ENCODE measurements around the gene MCTP1. TPM values are rescaled to one million over a fixed set of nuclear protein-coding genes. Genes with fewer than 3 reads are reported as not detected.

Gene MCTP1
- total RNA-seq, 1 experiment from 2014 or later, result 25.8 TPM

- ChIA-PET CTCF (no interaction called here), POLR2A (ENCODE audit: low non-redundant PET) (no interaction called here)
- intact Hi-C loops (cut with micrococcal nuclease; ENCODE audit: unreplicated experiment), result no loop called here
Observed at GRCh38 chr5:95251185-95251584, 33.7 kb downstream of the MCTP1 start.

GRCh38 chr5:95244479-95244878, 40.4 kb downstream of the MCTP1 start:
- no peak for DNase-seq (ENCODE audit: low spot score)
- Histone ChIP-seq H3K36me3 (ENCODE audit: insufficient read depth, low read length, poor library complexity, severe bottlenecking) (no peaks in the 10 kb centered on the region), H3K27me3 (replicated peaks; ENCODE audit: insufficient read depth, low read depth, low read length, poor library complexity) (peaks cover 6% of the 10 kb centered on the region), H3K4me1 (ENCODE audit: insufficient read depth, low read length, poor library complexity, severe bottlenecking) (no peaks in the 10 kb centered on the region), H3K27ac (ENCODE audit: low read depth, low read length, poor library complexity, severe bottlenecking) (no peak overlapping the region), H3K4me3 (ENCODE audit: low read depth, low read length, poor library complexity, severe bottlenecking) (no peak overlapping the region), H3K9me3 (ENCODE audit: low read depth, low read length, poor library complexity, severe bottlenecking) (no peaks in the 10 kb centered on the region)
- no TSS peak for BruUV-seq (replicated peaks)
- ChIA-PET POLR2A (ENCODE audit: low non-redundant PET) (no interaction called here), CTCF (no interaction called here)
- intact Hi-C loops (cut with micrococcal nuclease; ENCODE audit: unreplicated experiment), result no loop called here
- TF ChIP-seq CTCF (conservative IDR thresholded peaks at IDR 0.05; ENCODE audit: low read depth, low read length) (no peak), EZH2 (IDR thresholded peaks at IDR 0.05; ENCODE audit: borderline replicate concordance, low read depth, low read length, poor library complexity, severe bottlenecking) (no peak)

More at GRCh38 chr5:95251185-95251584, 33.7 kb downstream of the MCTP1 start:
- Histone ChIP-seq H3K36me3 (ENCODE audit: insufficient read depth, low read length, poor library complexity, severe bottlenecking) (no peaks in the 10 kb centered on the region), H3K4me3 (ENCODE audit: low read depth, low read length, poor library complexity, severe bottlenecking) (no peak overlapping the region), H3K4me1 (ENCODE audit: insufficient read depth, low read length, poor library complexity, severe bottlenecking) (no peaks in the 10 kb centered on the region), H3K27ac (ENCODE audit: low read depth, low read length, poor library complexity, severe bottlenecking) (no peak overlapping the region), H3K27me3 (replicated peaks; ENCODE audit: insufficient read depth, low read depth, low read length, poor library complexity) (no peaks in the 10 kb centered on the region), H3K9me3 (ENCODE audit: low read depth, low read length, poor library complexity, severe bottlenecking) (no peaks in the 10 kb centered on the region)
- BruUV-seq (replicated peaks), result no TSS peak
- DNase-seq (ENCODE audit: low spot score), result no peak
- TF ChIP-seq EZH2 (IDR thresholded peaks at IDR 0.05; ENCODE audit: borderline replicate concordance, low read depth, low read length, poor library complexity, severe bottlenecking) (no peak), CTCF (conservative IDR thresholded peaks at IDR 0.05; ENCODE audit: low read depth, low read length) (no peak)

- BruUV-seq (replicated peaks), result no TSS peak
- Histone ChIP-seq H3K4me1 (ENCODE audit: insufficient read depth, low read length, poor library complexity, severe bottlenecking) (no peaks in the 10 kb centered on the region), H3K4me3 (ENCODE audit: low read depth, low read length, poor library complexity, severe bottlenecking) (no peak overlapping the region), H3K27me3 (replicated peaks; ENCODE audit: insufficient read depth, low read depth, low read length, poor library complexity) (peaks cover 6% of the 10 kb centered on the region), H3K27ac (ENCODE audit: low read depth, low read length, poor library complexity, severe bottlenecking) (no peak overlapping the region), H3K36me3 (ENCODE audit: insufficient read depth, low read length, poor library complexity, severe bottlenecking) (no peaks in the 10 kb centered on the region), H3K9me3 (ENCODE audit: low read depth, low read length, poor library complexity, severe bottlenecking) (no peaks in the 10 kb centered on the region)
- no peak for DNase-seq (ENCODE audit: low spot score)
- POLR2A ChIA-PET (ENCODE audit: low non-redundant PET), result no interaction called here
- CTCF ChIA-PET, result no interaction called here
- TF ChIP-seq CTCF (conservative IDR thresholded peaks at IDR 0.05; ENCODE audit: low read depth, low read length) (no peak), EZH2 (IDR thresholded peaks at IDR 0.05; ENCODE audit: borderline replicate concordance, low read depth, low read length, poor library complexity, severe bottlenecking) (no peak)
- intact Hi-C loops (cut with micrococcal nuclease; ENCODE audit: unreplicated experiment), result no loop called here
Observed at GRCh38 chr5:95241635-95242034, 43.3 kb downstream of the MCTP1 start.
